ENCODE measurements around the gene LAMA5.

Gene LAMA5

GRCh38 chr20:62361799-62362589 lies 5.1 kb downstream of the LAMA5 start:
- peaks cover 71% of the 10 kb centered on the region for H3K4me1 ChIP-seq (ENCODE audit: control insufficient read depth, insufficient read depth, low read length)

GRCh38 chr20:62360854-62361798 lies 6.0 kb downstream of the LAMA5 start:
- Histone ChIP-seq H3K36me3 (ENCODE audit: control insufficient read depth, insufficient read depth, low read length) (no peaks in the 10 kb centered on the region), H3K9me3 (ENCODE audit: control insufficient read depth, low read length) (no peaks in the 10 kb centered on the region), H3K9ac (ENCODE audit: low read length) (peak overlapping the region; percentile 22), H3K27me3 (ENCODE audit: control insufficient read depth, insufficient read depth, low read length) (peaks cover 10% of the 10 kb centered on the region), H3K4me3 (ENCODE audit: low read length) (no peak overlapping the region), H3K4me1 (ENCODE audit: control insufficient read depth, insufficient read depth, low read length) (peaks cover 71% of the 10 kb centered on the region)

More at GRCh38 chr20:62361799-62362589, 5.1 kb downstream of the LAMA5 start:
- H3K36me3 ChIP-seq (ENCODE audit: control insufficient read depth, insufficient read depth, low read length): no peaks in the 10 kb centered on the region
- H3K9ac ChIP-seq (ENCODE audit: low read length): no peak overlapping the region
- no peak overlapping the region for H3K4me3 ChIP-seq (ENCODE audit: low read length)
- H3K27me3 ChIP-seq (ENCODE audit: control insufficient read depth, insufficient read depth, low read length): peaks cover 14% of the 10 kb centered on the region
- no peaks in the 10 kb centered on the region for H3K9me3 ChIP-seq (ENCODE audit: control insufficient read depth, low read length)

- H3K4me3 ChIP-seq (ENCODE audit: low read length): no peak overlapping the region
- H3K4me1 ChIP-seq (ENCODE audit: control insufficient read depth, insufficient read depth, low read length): peaks cover 71% of the 10 kb centered on the region
- H3K9me3 ChIP-seq (ENCODE audit: control insufficient read depth, low read length): no peaks in the 10 kb centered on the region
- no peaks in the 10 kb centered on the region for H3K36me3 ChIP-seq (ENCODE audit: control insufficient read depth, insufficient read depth, low read length)
- no peak overlapping the region for H3K9ac ChIP-seq (ENCODE audit: low read length)
- H3K27me3 ChIP-seq (ENCODE audit: control insufficient read depth, insufficient read depth, low read length): peaks cover 3% of the 10 kb centered on the region
These were observed 7.5 kb downstream of the LAMA5 start for GRCh38 chr20:62359491-62360121.

- Histone ChIP-seq H3K4me3 (ENCODE audit: low read length) (no peak overlapping the region), H3K36me3 (ENCODE audit: control insufficient read depth, insufficient read depth, low read length) (no peaks in the 10 kb centered on the region), H3K9ac (ENCODE audit: low read length) (no peak overlapping the region), H3K27me3 (ENCODE audit: control insufficient read depth, insufficient read depth, low read length) (no peaks in the 10 kb centered on the region), H3K4me1 (ENCODE audit: control insufficient read depth, insufficient read depth, low read length) (peaks cover 68% of the 10 kb centered on the region), H3K9me3 (ENCODE audit: control insufficient read depth, low read length) (no peaks in the 10 kb centered on the region)
These were observed 8.0 kb downstream of the LAMA5 start for GRCh38 chr20:62359043-62359490.

- no peaks in the 10 kb centered on the region for H3K9me3 ChIP-seq (ENCODE audit: control insufficient read depth, low read length)
- H3K36me3 ChIP-seq (ENCODE audit: control insufficient read depth, insufficient read depth, low read length): no peaks in the 10 kb centered on the region
- peaks cover 62% of the 10 kb centered on the region for H3K4me1 ChIP-seq (ENCODE audit: control insufficient read depth, insufficient read depth, low read length)
- no peak overlapping the region for H3K4me3 ChIP-seq (ENCODE audit: low read length)
- no peaks in the 10 kb centered on the region for H3K27me3 ChIP-seq (ENCODE audit: control insufficient read depth, insufficient read depth, low read length)
- peak overlapping the region; percentile 15 for H3K9ac ChIP-seq (ENCODE audit: low read length)
These were observed 8.7 kb downstream of the LAMA5 start for GRCh38 chr20:62358171-62359042.

- H3K9ac ChIP-seq (ENCODE audit: low read length): peak overlapping the region; percentile 15
- H3K36me3 ChIP-seq (ENCODE audit: control insufficient read depth, insufficient read depth, low read length): no peaks in the 10 kb centered on the region
- H3K4me3 ChIP-seq (ENCODE audit: low read length): no peak overlapping the region
- H3K4me1 ChIP-seq (ENCODE audit: control insufficient read depth, insufficient read depth, low read length): peaks cover 62% of the 10 kb centered on the region
- H3K9me3 ChIP-seq (ENCODE audit: control insufficient read depth, low read length): no peaks in the 10 kb centered on the region
- no peaks in the 10 kb centered on the region for H3K27me3 ChIP-seq (ENCODE audit: control insufficient read depth, insufficient read depth, low read length)
These were observed 9.4 kb downstream of the LAMA5 start for GRCh38 chr20:62357681-62358080.

- H3K27me3 ChIP-seq (ENCODE audit: control insufficient read depth, insufficient read depth, low read length): no peaks in the 10 kb centered on the region
- H3K36me3 ChIP-seq (ENCODE audit: control insufficient read depth, insufficient read depth, low read length): no peaks in the 10 kb centered on the region
- no peaks in the 10 kb centered on the region for H3K9me3 ChIP-seq (ENCODE audit: control insufficient read depth, low read length)
- H3K4me3 ChIP-seq (ENCODE audit: low read length): no peak overlapping the region
- peaks cover 62% of the 10 kb centered on the region for H3K4me1 ChIP-seq (ENCODE audit: control insufficient read depth, insufficient read depth, low read length)
- H3K9ac ChIP-seq (ENCODE audit: low read length): no peak overlapping the region
These were observed 9.9 kb downstream of the LAMA5 start for GRCh38 chr20:62357187-62357667.

- Histone ChIP-seq H3K4me1 (ENCODE audit: control insufficient read depth, insufficient read depth, low read length) (peaks cover 60% of the 10 kb centered on the region), H3K4me3 (ENCODE audit: low read length) (no peak overlapping the region), H3K27me3 (ENCODE audit: control insufficient read depth, insufficient read depth, low read length) (no peaks in the 10 kb centered on the region), H3K9ac (ENCODE audit: low read length) (no peak overlapping the region), H3K9me3 (ENCODE audit: control insufficient read depth, low read length) (no peaks in the 10 kb centered on the region), H3K36me3 (ENCODE audit: control insufficient read depth, insufficient read depth, low read length) (no peaks in the 10 kb centered on the region)
These were observed 10.4 kb downstream of the LAMA5 start for GRCh38 chr20:62356589-62357186.

GRCh38 chr20:62355878-62356588 lies 11.1 kb downstream of the LAMA5 start:
- Histone ChIP-seq H3K9ac (ENCODE audit: low read length) (peak overlapping the region; percentile 56), H3K4me1 (ENCODE audit: control insufficient read depth, insufficient read depth, low read length) (peaks cover 53% of the 10 kb centered on the region), H3K4me3 (ENCODE audit: low read length) (no peak overlapping the region)

GRCh38 chr20:62355516-62355877 lies 11.6 kb downstream of the LAMA5 start:
- Histone ChIP-seq H3K4me3 (ENCODE audit: low read length) (no peak overlapping the region), H3K36me3 (ENCODE audit: control insufficient read depth, insufficient read depth, low read length) (no peaks in the 10 kb centered on the region), H3K9me3 (ENCODE audit: control insufficient read depth, low read length) (no peaks in the 10 kb centered on the region), H3K4me1 (ENCODE audit: control insufficient read depth, insufficient read depth, low read length) (peaks cover 54% of the 10 kb centered on the region), H3K27me3 (ENCODE audit: control insufficient read depth, insufficient read depth, low read length) (no peaks in the 10 kb centered on the region), H3K9ac (ENCODE audit: low read length) (peak overlapping the region; percentile 56)

More at GRCh38 chr20:62355878-62356588, 11.1 kb downstream of the LAMA5 start:
- Histone ChIP-seq H3K27me3 (ENCODE audit: control insufficient read depth, insufficient read depth, low read length) (no peaks in the 10 kb centered on the region), H3K36me3 (ENCODE audit: control insufficient read depth, insufficient read depth, low read length) (no peaks in the 10 kb centered on the region), H3K9me3 (ENCODE audit: control insufficient read depth, low read length) (no peaks in the 10 kb centered on the region)

Data from mucosa of stomach (tissue), 1 donor.